ENCODE measurements around the gene SEC16B.
A peak's percentile ranks its signal among the peaks of the same experiment; 100 is the strongest.
"Not testable (repeated sequence)": the region's sequence is repeated elsewhere in the genome, so short reads cannot be mapped to it uniquely, and the experiment has no call there.

Gene SEC16B

GRCh38 chr1:177996957-177997356 is 27.1 kb upstream of the SEC16B start:
- Histone ChIP-seq H3K4me3 (no peak overlapping the region), H3K36me3 (replicated peaks) (no peaks in the 10 kb centered on the region), H3K9me3 (no peaks in the 10 kb centered on the region), H3K27me3 (ENCODE audit: low read depth) (no peaks in the 10 kb centered on the region), H3K4me1 (peaks cover 5% of the 10 kb centered on the region)
- DNase-seq (ENCODE audit: low spot score in 2 of 2), result no peak
- in situ Hi-C loops (cut with MboI; ENCODE audit: low sequenced_read_pairs), result no loop called here

GRCh38 chr1:177995369-177995768 is 25.5 kb upstream of the SEC16B start:
- DNase-seq (ENCODE audit: low spot score in 2 of 2), result no peak
- H3K9me3 ChIP-seq, result no peaks in the 10 kb centered on the region; the same call in 1 of the 2 replicates
- H3K4me1 ChIP-seq, result peaks cover 5% of the 10 kb centered on the region
- no peaks in the 10 kb centered on the region for H3K27me3 ChIP-seq (ENCODE audit: low read depth)
- no peaks in the 10 kb centered on the region for H3K36me3 ChIP-seq (replicated peaks)
- in situ Hi-C loops (cut with MboI; ENCODE audit: low sequenced_read_pairs), result no loop called here
- H3K4me3 ChIP-seq, result no peak overlapping the region

- H3K4me1 ChIP-seq; in situ Hi-C loops (cut with MboI; ENCODE audit: low sequenced_read_pairs); H3K4me3 ChIP-seq; H3K27me3 ChIP-seq (ENCODE audit: low read depth); H3K36me3 ChIP-seq (replicated peaks); H3K9me3 ChIP-seq: not testable (repeated sequence)
- peak in 1 of 2 experiments; percentile 65 for DNase-seq (ENCODE audit: low spot score in 2 of 2)
Observed at GRCh38 chr1:177986281-177986680, 16.4 kb upstream of the SEC16B start.

- in situ Hi-C loops (cut with MboI; ENCODE audit: low sequenced_read_pairs), result no loop called here
- Histone ChIP-seq H3K4me3 (no peak overlapping the region), H3K9me3 (no peaks in the 10 kb centered on the region), H3K36me3 (replicated peaks) (no peaks in the 10 kb centered on the region), H3K4me1 (no peaks in the 10 kb centered on the region), H3K27me3 (ENCODE audit: low read depth) (no peaks in the 10 kb centered on the region)
- DNase-seq (ENCODE audit: low spot score in 2 of 2), result no peak
Observed at GRCh38 chr1:177984761-177985160, 14.9 kb upstream of the SEC16B start.

- DNase-seq (ENCODE audit: low spot score in 2 of 2), result peak; percentile 37 to 54
- H3K27me3 ChIP-seq (ENCODE audit: low read depth), result no peaks in the 10 kb centered on the region
- no peaks in the 10 kb centered on the region for H3K4me1 ChIP-seq
- no peaks in the 10 kb centered on the region for H3K9me3 ChIP-seq
- H3K36me3 ChIP-seq (replicated peaks), result no peaks in the 10 kb centered on the region
- in situ Hi-C loops (cut with MboI; ENCODE audit: low sequenced_read_pairs), result no loop called here
- no peak overlapping the region for H3K4me3 ChIP-seq
Observed at GRCh38 chr1:177984136-177984525, 14.3 kb upstream of the SEC16B start.

- no peaks in the 10 kb centered on the region for H3K4me1 ChIP-seq
- no peak overlapping the region for H3K4me3 ChIP-seq
- no peaks in the 10 kb centered on the region for H3K9me3 ChIP-seq
- H3K36me3 ChIP-seq (replicated peaks), result no peaks in the 10 kb centered on the region
- in situ Hi-C loops (cut with MboI; ENCODE audit: low sequenced_read_pairs), result no loop called here
- H3K27me3 ChIP-seq (ENCODE audit: low read depth), result no peaks in the 10 kb centered on the region
- no peak for DNase-seq (ENCODE audit: low spot score in 2 of 2)
Observed at GRCh38 chr1:177983482-177984135, 13.8 kb upstream of the SEC16B start.

GRCh38 chr1:177983077-177983476 is 13.2 kb upstream of the SEC16B start:
- H3K4me3 ChIP-seq, result no peak overlapping the region
- no peaks in the 10 kb centered on the region for H3K27me3 ChIP-seq (ENCODE audit: low read depth)
- H3K4me1 ChIP-seq, result no peaks in the 10 kb centered on the region
- no peaks in the 10 kb centered on the region for H3K9me3 ChIP-seq
- in situ Hi-C loops (cut with MboI; ENCODE audit: low sequenced_read_pairs), result no loop called here
- H3K36me3 ChIP-seq (replicated peaks), result no peaks in the 10 kb centered on the region
- DNase-seq (ENCODE audit: low spot score in 2 of 2), result no peak

- H3K9me3 ChIP-seq, result no peaks in the 10 kb centered on the region
- in situ Hi-C loops (cut with MboI; ENCODE audit: low sequenced_read_pairs), result no loop called here
- no peaks in the 10 kb centered on the region for H3K4me1 ChIP-seq
- H3K4me3 ChIP-seq, result no peak overlapping the region
- 0 out of 2 replicates have a peak, but pooled peaks cover 3% of the 10 kb centered on the region for H3K27me3 ChIP-seq (ENCODE audit: low read depth)
- no peaks in the 10 kb centered on the region for H3K36me3 ChIP-seq (replicated peaks)
- no peak for DNase-seq (ENCODE audit: low spot score in 2 of 2)
Observed at GRCh38 chr1:177981200-177981599, 11.3 kb upstream of the SEC16B start.

GRCh38 chr1:177979272-177979671 is 9.4 kb upstream of the SEC16B start:
- Histone ChIP-seq H3K27me3 (ENCODE audit: low read depth) (0 out of 2 replicates have a peak, but pooled peaks cover 3% of the 10 kb centered on the region), H3K4me3 (no peak overlapping the region), H3K4me1 (no peaks in the 10 kb centered on the region), H3K36me3 (replicated peaks) (no peaks in the 10 kb centered on the region), H3K9me3 (no peaks in the 10 kb centered on the region)
- in situ Hi-C loops (cut with MboI; ENCODE audit: low sequenced_read_pairs), result no loop called here
- DNase-seq (ENCODE audit: low spot score in 2 of 2), result no peak

- H3K4me1 ChIP-seq, result no peaks in the 10 kb centered on the region
- in situ Hi-C loops (cut with MboI; ENCODE audit: low sequenced_read_pairs), result no loop called here
- 0 out of 2 replicates have a peak, but pooled peaks cover 3% of the 10 kb centered on the region for H3K27me3 ChIP-seq (ENCODE audit: low read depth)
- H3K9me3 ChIP-seq, result no peaks in the 10 kb centered on the region
- no peak for DNase-seq (ENCODE audit: low spot score in 2 of 2)
- H3K36me3 ChIP-seq (replicated peaks), result no peaks in the 10 kb centered on the region
- no peak overlapping the region for H3K4me3 ChIP-seq
Observed at GRCh38 chr1:177978530-177978929, 8.7 kb upstream of the SEC16B start.

GRCh38 chr1:177977141-177977540 is 7.3 kb upstream of the SEC16B start:
- H3K4me3 ChIP-seq, result no peak overlapping the region
- H3K27me3 ChIP-seq (ENCODE audit: low read depth), result 0 out of 2 replicates have a peak, but pooled peaks cover 3% of the 10 kb centered on the region
- in situ Hi-C loops (cut with MboI; ENCODE audit: low sequenced_read_pairs), result no loop called here
- no peak for DNase-seq (ENCODE audit: low spot score in 2 of 2)
- H3K9me3 ChIP-seq, result no peaks in the 10 kb centered on the region
- no peaks in the 10 kb centered on the region for H3K36me3 ChIP-seq (replicated peaks)
- H3K4me1 ChIP-seq, result no peaks in the 10 kb centered on the region

- Histone ChIP-seq H3K4me1 (no peaks in the 10 kb centered on the region), H3K4me3 (no peak overlapping the region), H3K27me3 (ENCODE audit: low read depth) (0 out of 2 replicates have a peak, but pooled peaks cover 3% of the 10 kb centered on the region), H3K9me3 (no peaks in the 10 kb centered on the region), H3K36me3 (replicated peaks) (no peaks in the 10 kb centered on the region)
- no peak for DNase-seq (ENCODE audit: low spot score in 2 of 2)
- in situ Hi-C loops (cut with MboI; ENCODE audit: low sequenced_read_pairs), result no loop called here
Observed at GRCh38 chr1:177976596-177976995, 6.7 kb upstream of the SEC16B start.

GRCh38 chr1:177975588-177976495 is 6.0 kb upstream of the SEC16B start:
- in situ Hi-C loops (cut with MboI; ENCODE audit: low sequenced_read_pairs), result no loop called here
- Histone ChIP-seq H3K4me1 (no peaks in the 10 kb centered on the region), H3K4me3 (no peak overlapping the region), H3K27me3 (ENCODE audit: low read depth) (0 out of 2 replicates have a peak, but pooled peaks cover 3% of the 10 kb centered on the region), H3K36me3 (replicated peaks) (no peaks in the 10 kb centered on the region), H3K9me3 (no peaks in the 10 kb centered on the region)
- no peak for DNase-seq (ENCODE audit: low spot score in 2 of 2)

GRCh38 chr1:177973585-177973984 is 3.7 kb upstream of the SEC16B start:
- in situ Hi-C loops (cut with MboI; ENCODE audit: low sequenced_read_pairs), result no loop called here
- H3K4me3 ChIP-seq, result no peak overlapping the region
- H3K36me3 ChIP-seq (replicated peaks), result no peaks in the 10 kb centered on the region
- H3K4me1 ChIP-seq, result no peaks in the 10 kb centered on the region
- DNase-seq (ENCODE audit: low spot score in 2 of 2), result no peak
- 0 out of 2 replicates have a peak, but pooled peaks cover 3% of the 10 kb centered on the region for H3K27me3 ChIP-seq (ENCODE audit: low read depth)
- no peaks in the 10 kb centered on the region for H3K9me3 ChIP-seq

All from HAP-1 (cell line).